ENCODE results near the gene MACROD2.

DNA sequence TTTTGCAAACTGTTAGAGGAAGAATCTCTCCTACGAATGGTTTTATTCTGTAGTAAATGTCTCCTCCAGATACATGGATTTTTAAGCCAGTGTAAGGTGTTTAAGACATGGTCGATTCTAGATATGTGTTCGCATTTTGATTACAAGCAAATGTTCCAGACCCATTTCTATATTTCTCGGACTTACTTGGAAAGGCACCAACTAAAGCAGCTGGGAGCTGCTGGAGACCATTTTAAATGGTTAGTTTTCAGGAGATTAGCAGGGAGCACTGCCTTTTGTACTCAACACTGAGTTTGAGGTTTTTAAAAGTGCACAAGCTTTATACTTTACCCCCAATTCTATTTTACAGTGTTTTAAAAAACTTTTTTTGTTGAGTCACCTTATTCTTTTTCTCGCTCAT is 1720.9 kb downstream of the MACROD2 start:
- no peak for TF ChIP-seq ZNF274 (IDR thresholded peaks at IDR 0.05; ENCODE audit: low read depth, low read length)
- TF ChIP-seq SUZ12 (IDR thresholded peaks at IDR 0.05; ENCODE audit: extremely low read depth, insufficient read depth, insufficient read length) = no peak
